Small intestine (tissue), 7 donors: ENCODE results near the gene FGF14. TPM values are rescaled to one million over a fixed set of nuclear protein-coding genes. Genes with fewer than 3 reads are reported as not detected.

ENCODE experiments used
- DNase-seq, 2 donors: peaks; one replicate each; pipeline versions ENCODE4 v3.0.0 to v3.0.0-alpha.2; 2013
- FAIRE-seq: peaks from 2 replicates; lab custom pipeline; 2012; peaks lifted over from hg19 to GRCh38; lab: Jason Lieb, UNC
- H3K27ac ChIP-seq, 3 donors: one replicate each; pipeline ENCODE4 v1.5.1; 2013; ENCODE audit warnings: low read length in 2 of 3, mild to moderate bottlenecking in 2 of 3, control low read depth in 1 of 3, inconsistent platforms in 1 of 3, low read depth in 1 of 3, moderate library complexity in 1 of 3
- H3K27me3 ChIP-seq, 3 donors: one replicate each; pipeline ENCODE4 v1.6.1; 2013; ENCODE audit warnings: low read length in 3 of 3, inconsistent platforms in 1 of 3; ENCODE audit not compliant: control insufficient read depth in 3 of 3, insufficient read depth in 3 of 3
- H3K36me3 ChIP-seq, 3 donors: one replicate each; pipeline ENCODE4 v1.6.1; 2013; ENCODE audit warnings: low read length in 3 of 3, inconsistent platforms in 1 of 3, low read depth in 1 of 3, mild to moderate bottlenecking in 1 of 3, moderate library complexity in 1 of 3; ENCODE audit not compliant: control insufficient read depth in 3 of 3, insufficient read depth in 2 of 3
- H3K4me1 ChIP-seq, 3 donors: one replicate each; pipeline ENCODE4 v1.6.1; 2013; ENCODE audit warnings: low read length in 2 of 3, inconsistent platforms in 1 of 3, low read depth in 1 of 3, mild to moderate bottlenecking in 1 of 3, moderate library complexity in 1 of 3; ENCODE audit not compliant: control insufficient read depth in 3 of 3, insufficient read depth in 2 of 3
- H3K4me3 ChIP-seq, 3 donors: one replicate each; pipeline ENCODE4 v1.5.1; 2013; ENCODE audit warnings: low read length in 3 of 3, control low read depth in 1 of 3, inconsistent platforms in 1 of 3, low read depth in 1 of 3, mild to moderate bottlenecking in 1 of 3, moderate library complexity in 1 of 3
- H3K9me3 ChIP-seq, 2 donors: one replicate each; pipeline ENCODE4 v1.6.1; 2013; ENCODE audit warnings: low read depth in 1 of 2, low read length in 1 of 2; ENCODE audit not compliant: control insufficient read depth in 2 of 2, insufficient read depth in 1 of 2
- WGBS, 3 donors: extraction: QIAGEN DNeasy Blood & Tissue Kit; methylation state at CpG; one replicate each; pipeline ENCODE4 v1.1.7; 2013; 5-methylcytosine and 5-hydroxymethylcytosine counted together
- polyA plus RNA-seq, 4 donors: library from polyadenylated mRNA; stranded (reverse) in 3 of 4; unstranded in 1 of 4; fragments of 200-250 nt in 3 of 4; fragments of 120-200 nt in 1 of 4; gene quantifications; one replicate each; pipeline versions ENCODE4 v1.2.1 to v1.2.3, GENCODE V29; 2013
- donor health status: healthy with polysubstance abuse.
- donor health status: control.
- donor health status: control.
- donor health status: Bipolar disorder and iron deficiency.
- donor health status: healthy.

The FGF14 gene
- polyA plus RNA-seq, 4 donors: under 0.01 to 0.74 (median 0.31) TPM; not detected in 1

DNA sequence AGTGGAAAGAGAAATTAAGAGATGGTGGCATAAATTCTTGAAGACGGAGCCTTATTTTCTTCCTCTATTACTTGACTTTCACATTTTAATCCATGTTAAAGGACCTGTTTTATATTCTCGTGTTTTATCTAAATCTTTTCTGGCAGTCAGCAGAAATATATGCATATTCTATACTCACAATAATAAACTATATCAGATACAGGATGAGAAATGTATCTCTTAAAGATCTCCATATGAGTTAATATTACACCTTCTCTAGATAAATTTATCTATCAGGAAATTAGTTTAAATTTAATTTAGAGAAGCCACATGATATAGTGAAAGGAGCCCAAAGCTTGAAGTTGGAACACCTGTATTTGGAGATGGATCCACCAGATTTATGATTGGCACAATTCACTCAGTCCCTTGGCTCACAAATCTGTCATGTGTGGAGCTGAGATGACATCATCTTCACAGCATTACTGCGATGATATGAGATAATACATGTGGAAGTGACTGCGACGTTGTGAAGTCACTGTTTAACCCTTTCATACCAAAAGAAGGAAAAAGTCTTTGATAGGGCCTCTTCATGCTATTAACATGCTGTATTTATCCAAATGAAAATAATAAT is 216.4 kb downstream of the FGF14 start:
- no peak for FAIRE-seq
- WGBS, 3 donors: 30 to 47% (median 38%) methylated on average over 5 of the region's 5 CpGs
- no peaks in the 10 kb centered on the region for H3K36me3 ChIP-seq
- no peaks in the 10 kb centered on the region for H3K27me3 ChIP-seq
- H3K27ac ChIP-seq: no peak overlapping the region
- H3K9me3 ChIP-seq: no peaks in the 10 kb centered on the region
- no peaks in the 10 kb centered on the region for H3K4me1 ChIP-seq
- H3K4me3 ChIP-seq: no peak overlapping the region
- no peak for DNase-seq

- FAIRE-seq (no peak), DNase-seq (no peak)
- 65 to 75% (median 68%) methylated on average over 4 of the region's 4 CpGs for WGBS, 3 donors
- Histone ChIP-seq H3K9me3 (no peaks in the 10 kb centered on the region), H3K4me1 (no peaks in the 10 kb centered on the region), H3K4me3 (no peak overlapping the region), H3K36me3 (no peaks in the 10 kb centered on the region), H3K27ac (no peak overlapping the region), H3K27me3 (no peaks in the 10 kb centered on the region)
These were observed 218.2 kb downstream of the FGF14 start for GRCh38 chr13:102183509-102184182.

GRCh38 chr13:102182170-102182569 is 219.7 kb downstream of the FGF14 start:
- H3K27me3 ChIP-seq: no peaks in the 10 kb centered on the region
- no peaks in the 10 kb centered on the region for H3K4me1 ChIP-seq
- no peak overlapping the region for H3K4me3 ChIP-seq
- H3K27ac ChIP-seq: no peak overlapping the region
- no peak for FAIRE-seq
- no peaks in the 10 kb centered on the region for H3K9me3 ChIP-seq
- WGBS, 3 donors: 41 to 77% (median 52%) methylated on average over 5 of the region's 5 CpGs
- H3K36me3 ChIP-seq: no peaks in the 10 kb centered on the region
- DNase-seq: no peak

DNA sequence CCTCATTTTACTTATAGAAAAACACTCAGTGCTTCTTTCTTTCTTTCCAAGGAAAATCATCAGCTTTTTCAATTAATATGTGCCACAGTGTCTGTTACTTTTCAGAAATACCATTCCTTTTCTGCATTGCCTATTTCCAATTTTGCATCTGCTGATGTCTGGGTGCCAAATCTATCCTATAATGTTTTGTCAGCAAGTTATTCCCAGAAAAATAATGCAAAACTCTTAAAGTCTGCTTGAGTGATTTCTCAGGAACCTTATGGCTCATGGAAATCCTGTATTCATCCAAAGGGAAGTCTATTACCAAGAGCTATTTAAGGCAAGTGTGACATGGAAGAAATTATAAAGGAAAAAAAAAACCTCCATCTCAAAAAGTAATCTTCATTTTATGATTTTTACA is 224.4 kb downstream of the FGF14 start:
- FAIRE-seq: no peak
- Histone ChIP-seq H3K4me1 (no peaks in the 10 kb centered on the region), H3K4me3 (no peak overlapping the region), H3K27ac (no peak overlapping the region), H3K27me3 (no peaks in the 10 kb centered on the region), H3K9me3 (no peaks in the 10 kb centered on the region), H3K36me3 (no peaks in the 10 kb centered on the region)
- no peak for DNase-seq

DNA sequence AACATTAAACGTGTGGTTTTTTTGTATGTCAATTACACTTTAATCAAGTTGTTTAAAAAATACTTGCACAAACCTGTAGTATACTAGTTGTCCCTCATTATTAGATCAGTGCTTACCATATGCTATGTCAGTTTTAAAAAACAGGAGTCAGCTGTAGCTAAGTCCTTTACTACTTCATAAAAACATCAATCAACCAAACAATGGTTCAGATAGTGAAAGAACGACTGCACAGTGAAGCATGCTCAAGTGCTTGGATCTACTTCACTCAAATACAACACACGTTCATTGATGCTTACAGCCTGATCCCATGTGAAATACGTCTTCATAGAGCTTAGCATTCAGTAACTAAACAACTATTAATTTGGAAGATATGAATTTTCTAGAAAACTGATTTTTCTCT is 225.0 kb downstream of the FGF14 start:
- no peak for FAIRE-seq
- Histone ChIP-seq H3K4me1 (no peaks in the 10 kb centered on the region), H3K9me3 (no peaks in the 10 kb centered on the region), H3K4me3 (no peak overlapping the region), H3K27ac (no peak overlapping the region), H3K36me3 (no peaks in the 10 kb centered on the region), H3K27me3 (no peaks in the 10 kb centered on the region)
- 38 to 45% (median 43%) methylated on average over 4 of the region's 4 CpGs for WGBS, 3 donors
- DNase-seq: no peak

DNA sequence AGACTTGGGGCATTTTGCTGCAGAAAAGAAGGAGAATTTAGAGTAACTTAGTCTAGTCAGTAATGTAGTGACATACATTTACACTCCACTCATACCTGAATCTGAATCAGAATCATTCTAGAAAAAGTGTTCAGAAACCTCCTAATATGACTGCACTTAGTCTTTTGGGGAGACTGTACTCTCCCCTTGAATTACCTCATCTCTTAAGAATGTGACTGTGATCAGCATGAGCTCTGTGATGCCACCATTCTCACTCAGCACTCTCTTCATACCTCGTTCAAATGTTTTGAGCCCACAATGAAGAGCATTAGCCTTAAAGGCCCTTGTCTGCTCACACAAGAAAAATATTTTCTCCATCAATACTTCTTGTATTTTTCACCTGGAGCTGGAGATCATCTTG is 229.4 kb downstream of the FGF14 start:
- H3K27ac ChIP-seq: no peak overlapping the region
- no peaks in the 10 kb centered on the region for H3K27me3 ChIP-seq
- DNase-seq (no peak), FAIRE-seq (no peak)
- H3K4me1 ChIP-seq: no peaks in the 10 kb centered on the region
- no peaks in the 10 kb centered on the region for H3K36me3 ChIP-seq
- 45 to 64% (median 52%) methylated on average over 1 of the region's 1 CpG for WGBS, 3 donors
- no peaks in the 10 kb centered on the region for H3K9me3 ChIP-seq
- H3K4me3 ChIP-seq: no peak overlapping the region

DNA sequence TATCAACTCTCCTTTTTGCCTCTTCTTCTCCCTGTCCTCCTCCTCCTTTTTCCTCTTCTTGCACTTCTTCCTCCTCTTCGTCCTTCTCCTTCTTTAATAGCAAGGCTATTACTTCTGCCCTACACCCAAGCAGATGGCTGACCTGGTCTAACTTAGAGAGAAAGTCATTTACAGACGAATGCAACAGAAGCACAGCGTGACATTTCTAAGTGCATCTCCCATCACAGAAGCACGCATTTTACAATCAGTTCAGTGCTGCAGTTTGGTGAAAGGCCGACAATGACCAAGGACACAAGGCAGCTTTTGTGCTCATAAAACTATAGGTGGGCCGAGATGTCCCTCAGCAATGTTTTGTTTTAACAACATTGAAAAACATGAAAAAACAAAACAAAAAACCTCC is 231.5 kb downstream of the FGF14 start:
- no peaks in the 10 kb centered on the region for H3K27me3 ChIP-seq
- 67 to 82% (median 80%) methylated on average over 6 of the region's 6 CpGs for WGBS, 3 donors
- no peak for DNase-seq
- no peak overlapping the region for H3K27ac ChIP-seq
- H3K36me3 ChIP-seq: no peaks in the 10 kb centered on the region
- H3K9me3 ChIP-seq: no peaks in the 10 kb centered on the region
- no peak for FAIRE-seq
- no peaks in the 10 kb centered on the region for H3K4me1 ChIP-seq
- no peak overlapping the region for H3K4me3 ChIP-seq

GRCh38 chr13:102169471-102170015 is 232.3 kb downstream of the FGF14 start:
- no peaks in the 10 kb centered on the region for H3K27me3 ChIP-seq
- no peaks in the 10 kb centered on the region for H3K36me3 ChIP-seq
- no peaks in the 10 kb centered on the region for H3K4me1 ChIP-seq
- 58 to 70% (median 62%) methylated on average over 2 of the region's 2 CpGs for WGBS, 3 donors
- DNase-seq (no peak), FAIRE-seq (no peak)
- no peaks in the 10 kb centered on the region for H3K9me3 ChIP-seq
- H3K27ac ChIP-seq: no peak overlapping the region
- no peak overlapping the region for H3K4me3 ChIP-seq
